Gastrocnemius medialis (tissue), 4 donors: ENCODE measurements around the gene GNPNAT1.

Experiments used
- POLR2A ChIP-seq, 2 donors: fragments of 450-650 bp; IDR thresholded peaks; one replicate each; pipeline ENCODE4 v1.6.1; 2017; ENCODE audit warnings: antibody characterized with exemption in 2 of 2, mild to moderate bottlenecking in 2 of 2, moderate library complexity in 2 of 2
- TF ChIP-seq, protein P1 (sequence below), 5 experiments: fragments of 450-650 bp in 3 of 5; fragments of 200-600 bp in 2 of 5; sonication (generic) in 2 of 5; IDR thresholded peaks in 4 of 5; conservative IDR thresholded peaks in 1 of 5; 1 replicate in 4 of 5; 2 replicates in 1 of 5; pipeline ENCODE4 v1.5.1; 2016 to 2019; ENCODE audit warnings: antibody characterized with exemption in 5 of 5, mild to moderate bottlenecking in 3 of 5, moderate library complexity in 3 of 5

- TF ChIP-seq, protein P1, sequence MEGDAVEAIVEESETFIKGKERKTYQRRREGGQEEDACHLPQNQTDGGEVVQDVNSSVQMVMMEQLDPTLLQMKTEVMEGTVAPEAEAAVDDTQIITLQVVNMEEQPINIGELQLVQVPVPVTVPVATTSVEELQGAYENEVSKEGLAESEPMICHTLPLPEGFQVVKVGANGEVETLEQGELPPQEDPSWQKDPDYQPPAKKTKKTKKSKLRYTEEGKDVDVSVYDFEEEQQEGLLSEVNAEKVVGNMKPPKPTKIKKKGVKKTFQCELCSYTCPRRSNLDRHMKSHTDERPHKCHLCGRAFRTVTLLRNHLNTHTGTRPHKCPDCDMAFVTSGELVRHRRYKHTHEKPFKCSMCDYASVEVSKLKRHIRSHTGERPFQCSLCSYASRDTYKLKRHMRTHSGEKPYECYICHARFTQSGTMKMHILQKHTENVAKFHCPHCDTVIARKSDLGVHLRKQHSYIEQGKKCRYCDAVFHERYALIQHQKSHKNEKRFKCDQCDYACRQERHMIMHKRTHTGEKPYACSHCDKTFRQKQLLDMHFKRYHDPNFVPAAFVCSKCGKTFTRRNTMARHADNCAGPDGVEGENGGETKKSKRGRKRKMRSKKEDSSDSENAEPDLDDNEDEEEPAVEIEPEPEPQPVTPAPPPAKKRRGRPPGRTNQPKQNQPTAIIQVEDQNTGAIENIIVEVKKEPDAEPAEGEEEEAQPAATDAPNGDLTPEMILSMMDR (IDR thresholded peaks at IDR 0.05 in 4 of 5, conservative IDR thresholded peaks at IDR 0.05 in 1 of 5) = no peak
- no peak for TF ChIP-seq POLR2A (IDR thresholded peaks at IDR 0.05)
Measured at GRCh38 chr14:52793061-52793460, 1.7 kb upstream of the GNPNAT1 start.
